Right atrium auricular region (tissue), 2 donors: ENCODE data around the gene PLXNB2. TPM values are rescaled to one million over a fixed set of nuclear protein-coding genes. Genes with fewer than 3 reads are reported as not detected.

Experiments
- DNase-seq: peaks from one replicate; pipeline ENCODE4 v3.0.0-alpha.2; 2019; ENCODE audit warnings: low spot score
- H3K27ac ChIP-seq, 2 donors: fragments of 200-600 bp; sonication (generic); 1 replicate in 1 of 2; 2 replicates in 1 of 2; pipeline ENCODE4 v1.5.1; 2016 to 2019
- H3K27me3 ChIP-seq, 2 donors: fragments of 200-600 bp; sonication (generic); one replicate each; pipeline versions ENCODE4 v1.5.1 to v1.6.0; 2017 to 2019
- H3K36me3 ChIP-seq: fragments of 200-600 bp; sonication (generic); one replicate; pipeline ENCODE4 v1.5.1; 2016
- H3K4me1 ChIP-seq, 2 donors: fragments of 200-600 bp; sonication (generic); one replicate each; pipeline versions ENCODE4 v1.5.1 to v1.6.0; 2017 to 2019
- H3K4me3 ChIP-seq, 2 donors: fragments of 200-600 bp; sonication (generic); 1 replicate in 1 of 2; 2 replicates in 1 of 2; pipeline ENCODE4 v1.5.1; 2017 to 2019; ENCODE audit warnings: mild to moderate bottlenecking in 1 of 2, moderate library complexity in 1 of 2
- H3K9me3 ChIP-seq, 2 donors: fragments of 200-600 bp; sonication (generic); one replicate each; pipeline ENCODE4 v1.5.1; 2019
- total RNA-seq, 2 donors: library from RNA; depleted of rRNA; stranded (reverse); fragments of >200 nt; gene quantifications; one replicate each; pipeline ENCODE4 v1.1.0, GENCODE V29; 2016
- TF ChIP-seq, protein P1 (sequence below), 2 donors: fragments of 200-600 bp; sonication (generic); IDR thresholded peaks; one replicate each; pipeline ENCODE4 v1.5.1; 2019; ENCODE audit warnings: antibody characterized with exemption in 2 of 2

The PLXNB2 gene
- total RNA-seq, 2 donors from 2014 or later: 60.3 to 92.8 TPM

DNA sequence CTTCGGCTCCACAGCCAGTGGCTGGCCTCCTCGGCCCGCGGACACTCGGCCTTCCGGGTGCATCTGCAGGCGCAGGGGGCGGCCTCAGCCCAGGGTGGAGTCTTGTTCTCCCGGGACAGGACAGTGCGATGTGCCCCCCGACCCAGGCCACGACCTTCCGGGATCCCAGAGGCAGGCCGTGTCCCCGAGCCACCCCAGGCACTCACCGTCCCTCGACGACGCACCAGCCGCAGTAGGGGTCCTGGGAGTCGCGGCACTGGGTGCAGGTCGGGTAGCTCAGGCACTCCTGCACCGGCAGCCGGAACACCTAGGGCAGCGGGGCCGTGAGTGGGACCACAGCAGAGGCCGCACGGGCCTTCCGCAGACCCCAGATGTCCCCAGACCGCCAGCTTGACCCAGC, 19.7 kb downstream of the PLXNB2 start:
- H3K27me3 ChIP-seq: no peaks in the 10 kb centered on the region
- no peak for DNase-seq
- H3K9me3 ChIP-seq: no peaks in the 10 kb centered on the region
- peaks cover 68% of the 10 kb centered on the region for H3K36me3 ChIP-seq
- no peak overlapping the region for H3K27ac ChIP-seq
- TF ChIP-seq, protein P1, sequence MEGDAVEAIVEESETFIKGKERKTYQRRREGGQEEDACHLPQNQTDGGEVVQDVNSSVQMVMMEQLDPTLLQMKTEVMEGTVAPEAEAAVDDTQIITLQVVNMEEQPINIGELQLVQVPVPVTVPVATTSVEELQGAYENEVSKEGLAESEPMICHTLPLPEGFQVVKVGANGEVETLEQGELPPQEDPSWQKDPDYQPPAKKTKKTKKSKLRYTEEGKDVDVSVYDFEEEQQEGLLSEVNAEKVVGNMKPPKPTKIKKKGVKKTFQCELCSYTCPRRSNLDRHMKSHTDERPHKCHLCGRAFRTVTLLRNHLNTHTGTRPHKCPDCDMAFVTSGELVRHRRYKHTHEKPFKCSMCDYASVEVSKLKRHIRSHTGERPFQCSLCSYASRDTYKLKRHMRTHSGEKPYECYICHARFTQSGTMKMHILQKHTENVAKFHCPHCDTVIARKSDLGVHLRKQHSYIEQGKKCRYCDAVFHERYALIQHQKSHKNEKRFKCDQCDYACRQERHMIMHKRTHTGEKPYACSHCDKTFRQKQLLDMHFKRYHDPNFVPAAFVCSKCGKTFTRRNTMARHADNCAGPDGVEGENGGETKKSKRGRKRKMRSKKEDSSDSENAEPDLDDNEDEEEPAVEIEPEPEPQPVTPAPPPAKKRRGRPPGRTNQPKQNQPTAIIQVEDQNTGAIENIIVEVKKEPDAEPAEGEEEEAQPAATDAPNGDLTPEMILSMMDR (IDR thresholded peaks at IDR 0.05): no peak
- no peak overlapping the region for H3K4me3 ChIP-seq
- peaks cover 0 to 11% of the 10 kb centered on the region in 2 donors for H3K4me1 ChIP-seq

DNA sequence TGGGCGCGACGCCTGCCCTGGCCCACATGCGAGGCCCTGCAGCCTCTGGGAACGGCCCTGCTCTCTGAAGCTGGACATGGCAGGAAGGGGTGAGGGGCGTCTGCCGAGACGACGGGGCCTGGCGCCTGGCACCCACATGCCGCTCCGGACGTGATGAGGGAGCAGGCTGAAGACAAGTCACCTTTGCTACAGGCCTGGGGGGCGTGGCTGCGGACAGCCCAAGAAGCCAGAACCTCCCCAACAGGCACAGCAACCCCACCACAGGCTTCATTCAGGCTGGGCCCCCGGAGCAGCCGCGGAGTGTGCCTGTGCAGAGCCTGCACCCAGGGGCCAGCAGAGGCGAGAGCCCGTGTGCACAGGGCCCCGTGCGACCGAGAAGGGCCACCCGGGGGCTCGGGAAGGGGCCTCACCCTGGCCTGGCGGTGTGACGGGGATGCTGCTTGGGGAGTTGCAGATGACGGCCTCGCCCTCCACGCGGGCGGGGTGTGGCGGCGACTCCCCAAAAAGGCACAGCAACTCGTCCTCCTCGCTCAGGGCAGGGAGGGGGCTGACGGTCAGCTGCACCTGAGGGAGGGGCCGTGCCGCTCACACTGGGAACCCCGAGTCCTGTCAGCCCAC, 20.6 kb downstream of the PLXNB2 start:
- H3K36me3 ChIP-seq: peaks cover 77% of the 10 kb centered on the region
- peaks cover 0 to 13% of the 10 kb centered on the region in 2 donors for H3K4me1 ChIP-seq
- no peak for DNase-seq
- no peaks in the 10 kb centered on the region for H3K9me3 ChIP-seq
- H3K4me3 ChIP-seq: no peak overlapping the region
- TF ChIP-seq, protein P1 (IDR thresholded peaks at IDR 0.05): no peak
- no peaks in the 10 kb centered on the region for H3K27me3 ChIP-seq
- H3K27ac ChIP-seq: no peak overlapping the region

DNA sequence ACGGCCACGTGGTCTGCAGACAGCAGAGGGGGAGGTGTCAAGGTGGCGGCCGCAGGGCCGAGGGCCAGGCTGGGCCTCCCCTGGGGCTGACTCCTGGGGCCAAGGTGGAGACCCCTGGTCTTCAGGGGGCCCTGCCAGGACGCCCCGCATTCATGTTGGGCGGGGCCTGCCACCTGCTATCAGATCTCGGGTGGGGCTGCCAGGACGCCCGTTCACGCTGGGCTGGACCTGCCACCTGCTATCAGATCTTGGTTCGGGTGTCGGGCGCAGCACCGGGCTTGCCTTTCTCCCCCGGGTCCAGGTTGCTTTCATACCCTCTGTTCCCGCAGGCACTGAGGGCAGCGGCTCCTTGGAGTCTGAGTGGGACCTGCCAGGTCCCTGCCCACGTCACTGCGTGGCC, 21.2 kb downstream of the PLXNB2 start:
- TF ChIP-seq, protein P1 (IDR thresholded peaks at IDR 0.05): no peak
- H3K4me3 ChIP-seq: no peak overlapping the region
- no peak overlapping the region for H3K27ac ChIP-seq
- peaks cover 0 to 18% of the 10 kb centered on the region in 2 donors for H3K4me1 ChIP-seq
- DNase-seq: no peak
- H3K36me3 ChIP-seq: peaks cover 82% of the 10 kb centered on the region
- no peaks in the 10 kb centered on the region for H3K27me3 ChIP-seq
- H3K9me3 ChIP-seq: no peaks in the 10 kb centered on the region

DNA sequence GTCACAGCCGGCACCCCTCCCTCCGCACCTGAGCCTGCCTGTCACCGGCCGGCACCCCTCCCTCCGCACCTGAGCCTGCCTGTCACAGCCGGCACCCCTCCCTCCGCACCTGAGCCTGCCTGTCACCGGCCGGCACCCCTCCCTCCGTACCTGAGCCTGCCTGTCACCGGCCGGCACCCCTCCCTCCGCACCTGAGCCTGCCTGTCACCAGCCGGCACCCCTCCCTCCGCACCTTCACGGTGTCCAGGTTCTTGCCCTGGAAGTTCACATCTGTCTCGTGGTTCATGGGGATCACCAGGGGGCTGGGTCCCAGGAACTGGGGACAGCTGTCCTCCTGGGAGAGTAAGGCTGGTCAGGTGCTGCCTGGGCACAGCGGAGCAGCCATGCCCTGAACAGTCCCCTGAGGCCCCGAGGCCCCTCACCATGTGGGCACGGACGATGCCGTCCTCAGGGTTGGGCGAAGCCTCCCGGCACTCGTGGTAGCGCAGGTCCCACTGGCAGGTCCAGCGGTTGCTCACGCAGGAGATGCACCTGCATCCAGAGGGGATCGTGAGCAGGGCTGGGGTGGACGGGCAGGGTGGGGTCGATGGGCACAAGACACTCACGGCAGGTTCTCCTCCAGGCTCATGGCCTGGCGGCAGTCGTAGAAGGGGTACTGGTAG, 21.7 kb downstream of the PLXNB2 start:
- Histone ChIP-seq H3K27ac (no peak overlapping the region), H3K4me1 (peaks cover 0 to 18% of the 10 kb centered on the region in 2 donors), H3K36me3 (peaks cover 88% of the 10 kb centered on the region), H3K27me3 (no peaks in the 10 kb centered on the region), H3K4me3 (no peak overlapping the region), H3K9me3 (no peaks in the 10 kb centered on the region)
- TF ChIP-seq, protein P1 (IDR thresholded peaks at IDR 0.05): no peak
- no peak for DNase-seq

DNA sequence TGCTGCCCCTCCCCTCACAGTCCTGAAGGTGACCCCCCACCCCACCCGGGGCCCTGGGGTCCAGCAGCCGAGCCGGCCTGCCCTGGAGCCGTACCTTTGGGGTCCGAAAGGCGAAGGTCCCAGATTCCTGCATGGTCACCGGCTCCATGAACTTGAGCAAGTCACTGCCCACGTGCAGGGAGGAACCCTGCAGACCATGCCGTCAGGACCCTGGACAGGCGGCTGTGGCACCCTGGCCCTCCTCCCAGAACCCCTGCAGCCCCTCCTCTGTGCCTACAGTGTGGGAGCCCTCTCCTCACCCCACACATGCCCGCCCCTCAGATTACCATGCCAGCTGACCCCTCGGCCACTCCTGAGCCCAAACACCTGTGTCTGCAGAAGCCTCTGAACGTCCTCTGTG, 23.0 kb downstream of the PLXNB2 start:
- TF ChIP-seq, protein P1 (IDR thresholded peaks at IDR 0.05): no peak
- no peak for DNase-seq
- Histone ChIP-seq H3K9me3 (no peaks in the 10 kb centered on the region), H3K4me1 (peaks cover 0 to 18% of the 10 kb centered on the region in 2 donors), H3K36me3 (peaks cover 91% of the 10 kb centered on the region), H3K27me3 (no peaks in the 10 kb centered on the region), H3K27ac (no peak overlapping the region), H3K4me3 (no peak overlapping the region)
